GM12878 (cell line): ENCODE results near the gene TPRG1. TPM values are rescaled to one million over a fixed set of nuclear protein-coding genes. Genes with fewer than 3 reads are reported as not detected.

Source experiments
- ATAC-seq: fragments of 200-7000 bp; cut with Tn5 transposase; 3 replicates; pipeline ENCODE4 v1.9.1; 2020; ENCODE audit warnings: mild to moderate bottlenecking, moderate library complexity
- BruUV-seq: library from RNA; stranded (reverse); fragments of 400-500 nt; replicated peaks from 2 replicates; lab custom pipeline; 2021; lab: Mats Ljungman, UMichigan
- CTCF ChIA-PET: fragments of 300-600 bp; sonication (Branson Sonifier 250); formaldehyde crosslinking; extraction: SDS; loops from one replicate; lab custom pipeline; 2021; ENCODE audit warnings: inconsistent platforms; lab: Yijun Ruan, JAX
- POLR2A ChIA-PET: fragments of 350-600 bp; formaldehyde crosslinking; extraction: SDS; loops from one replicate; lab custom pipeline; 2021; ENCODE audit warnings: inconsistent platforms; lab: Charles Lee
- RAD21 ChIA-PET: fragments of 300-600 bp; sonication (Branson Sonifier 250); formaldehyde crosslinking; loops from one replicate; lab custom pipeline; 2023; ENCODE audit warnings: antibody characterized with exemption; ENCODE audit not compliant: unreplicated experiment; lab: Charles Lee
- SMC1A ChIA-PET: fragments of 300-600 bp; sonication (Branson Sonifier 250); formaldehyde crosslinking; loops from one replicate; lab custom pipeline; 2023; ENCODE audit not compliant: unreplicated experiment, uncharacterized antibody; lab: Charles Lee
- DNase-seq: peaks from one replicate; pipeline ENCODE4 v3.0.0-alpha.2; 2011; ENCODE audit warnings: low read depth, low spot score
- FAIRE-seq: peaks from 3 replicates; lab custom pipeline; 2011; peaks lifted over from hg19 to GRCh38; lab: Jason Lieb, UNC
- H2AFZ ChIP-seq: 2 replicates; pipeline ENCODE4 v1.6.0; 2011; ENCODE audit warnings: low read depth, low read length, control low read depth; ENCODE audit not compliant: control insufficient read depth
- H3K27ac ChIP-seq: 2 replicates; pipeline ENCODE4 v1.5.1; 2011; ENCODE audit warnings: control low read depth; ENCODE audit not compliant: control insufficient read depth, insufficient read depth
- H3K27me3 ChIP-seq, 2 experiments: replicated peaks in 1 of 2; 2 replicates each; pipeline versions ENCODE4 v1.6.0 to v1.6.1; 2011; ENCODE audit warnings: low read length in 1 of 2; ENCODE audit not compliant: control insufficient read depth in 2 of 2, insufficient read depth in 2 of 2
- H3K36me3 ChIP-seq, 2 experiments: 2 replicates each; pipeline ENCODE4 v1.5.1; 2011; ENCODE audit warnings: low read length in 1 of 2; ENCODE audit not compliant: control insufficient read depth in 2 of 2, insufficient read depth in 2 of 2
- H3K4me1 ChIP-seq: 2 replicates; pipeline ENCODE4 v1.6.1; 2011; ENCODE audit warnings: mild to moderate bottlenecking, low read length, moderate library complexity, mixed read lengths; ENCODE audit not compliant: control insufficient read depth, insufficient read depth
- H3K4me2 ChIP-seq: 2 replicates; pipeline ENCODE4 v1.6.0; 2011; ENCODE audit warnings: control low read depth; ENCODE audit not compliant: control insufficient read depth, insufficient read depth
- H3K4me3 ChIP-seq: fragments of 200-600 bp; sonication (generic); 2 replicates; pipeline ENCODE4 v1.5.1; 2016
- H3K79me2 ChIP-seq: 2 replicates; pipeline ENCODE4 v1.6.0; 2011; ENCODE audit warnings: low read length; ENCODE audit not compliant: control insufficient read depth, insufficient read depth
- H3K9ac ChIP-seq: 2 replicates; pipeline ENCODE4 v1.8.0; 2011; ENCODE audit warnings: low read length, control low read depth, mixed read lengths; ENCODE audit not compliant: control insufficient read depth, insufficient read depth
- H3K9me3 ChIP-seq: replicated peaks from 3 replicates; pipeline ENCODE4 v1.5.1; 2011; ENCODE audit warnings: mild to moderate bottlenecking, low read length; ENCODE audit not compliant: control insufficient read depth, insufficient read depth
- H4K20me1 ChIP-seq: 2 replicates; pipeline ENCODE4 v1.6.0; 2011; ENCODE audit not compliant: control insufficient read depth, insufficient read depth
- BHLHE40 ChIP-seq, 2 experiments: fragments of 450-650 bp in 1 of 2; IDR thresholded peaks; 2 replicates each; pipeline ENCODE4 v1.6.1; 2011 to 2017; ENCODE audit warnings: low read depth in 2 of 2, borderline replicate concordance in 1 of 2, improper control_type of control experiment in 1 of 2, low read length in 1 of 2, mild to moderate bottlenecking in 1 of 2
- CEBPB ChIP-seq, 2 experiments: fragments of 150-350 bp in 1 of 2; IDR thresholded peaks; 2 replicates each; pipeline ENCODE4 v1.6.1; 2012 to 2014; ENCODE audit warnings: low read depth in 2 of 2, low read length in 2 of 2, borderline replicate concordance in 1 of 2, inconsistent platforms in 1 of 2
- IRF4 ChIP-seq: IDR thresholded peaks from 2 replicates; pipeline ENCODE4 v1.6.1; 2011; ENCODE audit warnings: low read depth, low read length
- NFIC ChIP-seq: IDR thresholded peaks from 2 replicates; pipeline ENCODE4 v1.6.1; 2012; ENCODE audit warnings: low read depth, mild to moderate bottlenecking, inconsistent platforms, low read length, moderate library complexity
- NR2F1 ChIP-seq: fragments of 450-650 bp; conservative IDR thresholded peaks from 2 replicates; pipeline ENCODE4 v1.6.1; 2017; ENCODE audit warnings: mild to moderate bottlenecking
- NRF1 ChIP-seq: conservative IDR thresholded peaks from 2 replicates; pipeline ENCODE4 v1.6.1; 2011; ENCODE audit warnings: mild to moderate bottlenecking, low read depth, low read length, improper control_type of control experiment
- PAX5 ChIP-seq: IDR thresholded peaks from 2 replicates; pipeline ENCODE4 v1.6.1; 2011; ENCODE audit warnings: low read depth, low read length, borderline replicate concordance
- RAD21 ChIP-seq: IDR thresholded peaks from 2 replicates; pipeline ENCODE4 v1.6.1; 2011; ENCODE audit warnings: mild to moderate bottlenecking, low read depth, low read length, moderate library complexity; ENCODE audit not compliant: insufficient read depth
- SMAD5 ChIP-seq: IDR thresholded peaks from 2 replicates; pipeline ENCODE4 v1.6.1; 2016; ENCODE audit warnings: antibody characterized with exemption, low read depth
- SPI1 ChIP-seq: IDR thresholded peaks from 2 replicates; pipeline ENCODE4 v1.6.1; 2011; ENCODE audit warnings: low read depth, mild to moderate bottlenecking, low read length, moderate library complexity, borderline replicate concordance; ENCODE audit not compliant: insufficient read depth
- WRNIP1 ChIP-seq: IDR thresholded peaks from 2 replicates; pipeline ENCODE4 v1.6.1; 2011; ENCODE audit warnings: low read depth, low read length, improper control_type of control experiment, borderline replicate concordance
- ZZZ3 ChIP-seq: IDR thresholded peaks from 2 replicates; pipeline ENCODE4 v1.6.1; 2011; ENCODE audit warnings: low read depth; ENCODE audit not compliant: control insufficient read depth, insufficient read length
- WGBS: methylation state at CpG from one replicate; pipeline ENCODE4 v1.1.6; 2016; ENCODE audit warnings: low lambda C conversion rate; ENCODE audit not compliant: insufficient replicate concordance, insufficient coverage; ENCODE audit errors: missing lambda C conversion rate; 5-methylcytosine and 5-hydroxymethylcytosine counted together
- in situ Hi-C: fragments of 300-500 bp; cut with MboI; formaldehyde crosslinking; loops from 9 replicates; pipeline ENCODE4 v1.14.3; 2018; ENCODE audit warnings: mixed read lengths
- intact Hi-C: fragments of 100-400 bp; cut with micrococcal nuclease; formaldehyde crosslinking; loops from one replicate; pipeline ENCODE4 v1.14.2; 2022; ENCODE audit not compliant: unreplicated experiment
- polyA plus RNA-seq, 11 experiments: library from polyadenylated mRNA; depleted of rRNA in 4 of 11; unstranded in 6 of 11; stranded (reverse) in 5 of 11; fragments of >200 nt; fragmentation: Nextera tagmentation in 4 of 11; fragmentation: Illumina TruSeq in 1 of 11; extraction: Ambion mirVana in 4 of 11; extraction: Trizol in 1 of 11; gene quantifications; 1 replicate in 1 of 11; 2 replicates in 10 of 11; pipeline versions ENCODE4 v1.2.1 to v1.2.3, GENCODE V29; 2011 to 2016; ENCODE audit warnings: inconsistent platforms in 2 of 11, missing spikeins in 2 of 11, low read depth in 1 of 11
- total RNA-seq, 4 experiments: library from RNA; depleted of rRNA in 3 of 4; stranded (reverse); fragments of >200 nt in 3 of 4; fragmentation: Illumina TruSeq in 1 of 4; extraction: Trizol in 1 of 4; gene quantifications; 2 replicates each; pipeline versions ENCODE4 v1.2.1 to v1.2.3, GENCODE V29; 2013 to 2021
- TF ChIP-seq, protein P1 (sequence below): IDR thresholded peaks from 2 replicates; pipeline ENCODE4 v1.6.1; 2012; ENCODE audit warnings: low read length, inconsistent platforms
- TF ChIP-seq, protein P2 (sequence below): IDR thresholded peaks from 2 replicates; pipeline ENCODE4 v1.6.1; 2011; ENCODE audit warnings: borderline replicate concordance, low read depth, mild to moderate bottlenecking, moderate library complexity, low read length; ENCODE audit not compliant: insufficient read depth, poor library complexity, severe bottlenecking
- TF ChIP-seq, protein P3 (sequence below): fragments of 150-350 bp; IDR thresholded peaks from 2 replicates; pipeline ENCODE4 v1.6.1; 2016; ENCODE audit warnings: low read depth, low read length

TPRG1 gene
- total and polyA plus RNA-seq, 10 of the 15 experiments (the other 5 are each of a cell fraction or from before 2014, with no cell fraction given) = 0.26 to 30.7 (median 3.6) TPM

DNA sequence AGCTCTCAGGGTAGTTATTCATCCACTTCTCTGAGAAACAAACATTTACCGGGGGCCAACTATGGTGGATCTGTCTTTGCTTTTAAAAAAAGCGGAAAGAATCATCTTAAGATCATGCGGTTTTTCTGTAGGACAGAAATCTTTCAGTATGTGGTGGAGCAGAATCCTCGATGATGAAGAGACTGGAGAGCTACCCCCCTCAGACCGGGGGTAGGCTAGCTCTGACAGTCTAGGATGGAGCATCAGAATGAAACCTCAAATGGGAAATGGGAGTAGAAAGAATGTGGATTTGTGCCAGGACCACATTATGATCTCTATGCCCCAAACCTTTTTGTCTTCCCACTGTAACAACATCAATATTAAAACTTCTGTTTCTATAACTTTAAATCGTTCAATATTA lies 30.3 kb downstream of the TPRG1 start:
- TF ChIP-seq PAX5 = no peak
- no peak for TF ChIP-seq NRF1
- no peak for TF ChIP-seq CEBPB (IDR thresholded peaks at IDR 0.05; ENCODE audit: borderline replicate concordance in 1 of 2, low read depth in 2 of 2, low read length in 2 of 2)
- TF ChIP-seq NFIC = no peak
- no peak for TF ChIP-seq BHLHE40 (IDR thresholded peaks at IDR 0.05; ENCODE audit: borderline replicate concordance in 1 of 2, low read depth in 2 of 2, low read length in 1 of 2)
- TF ChIP-seq SPI1 = no peak
- TF ChIP-seq SMAD5 = no peak
- no peak for TF ChIP-seq ZZZ3
- TF ChIP-seq, protein P1, sequence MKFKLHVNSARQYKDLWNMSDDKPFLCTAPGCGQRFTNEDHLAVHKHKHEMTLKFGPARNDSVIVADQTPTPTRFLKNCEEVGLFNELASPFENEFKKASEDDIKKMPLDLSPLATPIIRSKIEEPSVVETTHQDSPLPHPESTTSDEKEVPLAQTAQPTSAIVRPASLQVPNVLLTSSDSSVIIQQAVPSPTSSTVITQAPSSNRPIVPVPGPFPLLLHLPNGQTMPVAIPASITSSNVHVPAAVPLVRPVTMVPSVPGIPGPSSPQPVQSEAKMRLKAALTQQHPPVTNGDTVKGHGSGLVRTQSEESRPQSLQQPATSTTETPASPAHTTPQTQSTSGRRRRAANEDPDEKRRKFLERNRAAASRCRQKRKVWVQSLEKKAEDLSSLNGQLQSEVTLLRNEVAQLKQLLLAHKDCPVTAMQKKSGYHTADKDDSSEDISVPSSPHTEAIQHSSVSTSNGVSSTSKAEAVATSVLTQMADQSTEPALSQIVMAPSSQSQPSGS = no peak
- TF ChIP-seq, protein P2, sequence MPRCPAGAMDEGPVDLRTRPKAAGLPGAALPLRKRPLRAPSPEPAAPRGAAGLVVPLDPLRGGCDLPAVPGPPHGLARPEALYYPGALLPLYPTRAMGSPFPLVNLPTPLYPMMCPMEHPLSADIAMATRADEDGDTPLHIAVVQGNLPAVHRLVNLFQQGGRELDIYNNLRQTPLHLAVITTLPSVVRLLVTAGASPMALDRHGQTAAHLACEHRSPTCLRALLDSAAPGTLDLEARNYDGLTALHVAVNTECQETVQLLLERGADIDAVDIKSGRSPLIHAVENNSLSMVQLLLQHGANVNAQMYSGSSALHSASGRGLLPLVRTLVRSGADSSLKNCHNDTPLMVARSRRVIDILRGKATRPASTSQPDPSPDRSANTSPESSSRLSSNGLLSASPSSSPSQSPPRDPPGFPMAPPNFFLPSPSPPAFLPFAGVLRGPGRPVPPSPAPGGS = no peak
- TF ChIP-seq RAD21 = no peak
- no peak for TF ChIP-seq WRNIP1
- TF ChIP-seq, protein P3, sequence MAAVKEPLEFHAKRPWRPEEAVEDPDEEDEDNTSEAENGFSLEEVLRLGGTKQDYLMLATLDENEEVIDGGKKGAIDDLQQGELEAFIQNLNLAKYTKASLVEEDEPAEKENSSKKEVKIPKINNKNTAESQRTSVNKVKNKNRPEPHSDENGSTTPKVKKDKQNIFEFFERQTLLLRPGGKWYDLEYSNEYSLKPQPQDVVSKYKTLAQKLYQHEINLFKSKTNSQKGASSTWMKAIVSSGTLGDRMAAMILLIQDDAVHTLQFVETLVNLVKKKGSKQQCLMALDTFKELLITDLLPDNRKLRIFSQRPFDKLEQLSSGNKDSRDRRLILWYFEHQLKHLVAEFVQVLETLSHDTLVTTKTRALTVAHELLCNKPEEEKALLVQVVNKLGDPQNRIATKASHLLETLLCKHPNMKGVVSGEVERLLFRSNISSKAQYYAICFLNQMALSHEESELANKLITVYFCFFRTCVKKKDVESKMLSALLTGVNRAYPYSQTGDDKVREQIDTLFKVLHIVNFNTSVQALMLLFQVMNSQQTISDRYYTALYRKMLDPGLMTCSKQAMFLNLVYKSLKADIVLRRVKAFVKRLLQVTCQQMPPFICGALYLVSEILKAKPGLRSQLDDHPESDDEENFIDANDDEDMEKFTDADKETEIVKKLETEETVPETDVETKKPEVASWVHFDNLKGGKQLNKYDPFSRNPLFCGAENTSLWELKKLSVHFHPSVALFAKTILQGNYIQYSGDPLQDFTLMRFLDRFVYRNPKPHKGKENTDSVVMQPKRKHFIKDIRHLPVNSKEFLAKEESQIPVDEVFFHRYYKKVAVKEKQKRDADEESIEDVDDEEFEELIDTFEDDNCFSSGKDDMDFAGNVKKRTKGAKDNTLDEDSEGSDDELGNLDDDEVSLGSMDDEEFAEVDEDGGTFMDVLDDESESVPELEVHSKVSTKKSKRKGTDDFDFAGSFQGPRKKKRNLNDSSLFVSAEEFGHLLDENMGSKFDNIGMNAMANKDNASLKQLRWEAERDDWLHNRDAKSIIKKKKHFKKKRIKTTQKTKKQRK = no peak
- TF ChIP-seq NR2F1 = no peak
- no peak for TF ChIP-seq IRF4
- CTCF ChIA-PET = no interaction called here
- Histone ChIP-seq H3K9me3 (no peaks in the 10 kb centered on the region), H4K20me1 (no peaks in the 10 kb centered on the region), H3K79me2 (no peaks in the 10 kb centered on the region), H3K36me3 (no peaks in the 10 kb centered on the region), H3K27me3 (no peaks in the 10 kb centered on the region; a peak in 2 of 4 replicates), H3K4me2 (no peak overlapping the region), H3K4me3 (no peak overlapping the region), H3K9ac (no peak overlapping the region), H3K4me1 (no peaks in the 10 kb centered on the region), H3K27ac (no peak overlapping the region), H2AFZ (no peak overlapping the region)
- BruUV-seq = no TSS peak
- RAD21 ChIA-PET = no interaction called here
- FAIRE-seq = no peak
- POLR2A ChIA-PET = no interaction called here
- WGBS = 28% methylated on average over 6 of the region's 6 CpGs
- SMC1A ChIA-PET = no interaction called here
- intact Hi-C loops (no loop called here), in situ Hi-C loops (no loop called here)
- no peak for ATAC-seq
- no peak for DNase-seq
